Cortex of kidney (tissue), 1 donor: ENCODE measurements around the gene SETD7.

Experiments
- DNase-seq: peaks from one replicate; lab custom pipeline; 2025; lab: John Stamatoyannopoulos, UW

Gene SETD7

GRCh38 chr4:139556071-139556723 is at the start of gene SETD7:
Gene SETD7, minus strand, starts transcription at chr4:139556219. Its CDS starts 82 bp downstream, at chr4:139556137.
- no peak for DNase-seq

- DNase-seq: no peak
Observed at GRCh38 chr4:139605516-139605915, 49.5 kb upstream of the SETD7 start.

GRCh38 chr4:139603576-139604410 is 47.8 kb upstream of the SETD7 start:
- DNase-seq: no peak

GRCh38 chr4:139602776-139603360 is 46.8 kb upstream of the SETD7 start:
- DNase-seq: no peak

DNA sequence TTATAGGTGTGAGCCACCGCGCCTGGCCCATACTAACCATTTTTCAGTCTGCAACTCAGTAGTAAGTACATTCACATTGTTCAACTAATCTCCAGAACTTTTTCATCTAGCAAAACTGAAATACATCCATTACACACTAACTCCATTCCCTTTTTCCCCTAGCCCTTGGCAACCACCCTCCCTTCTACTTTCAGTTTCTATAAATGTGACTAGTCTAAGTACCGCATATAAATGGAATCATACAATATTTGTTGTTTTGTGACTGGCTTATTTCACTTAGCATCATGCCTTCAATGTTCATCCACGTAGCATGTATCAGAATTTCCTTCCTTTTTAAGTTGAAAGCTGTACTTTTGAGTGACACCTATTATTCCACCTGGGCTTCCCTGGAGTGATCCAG is 44.6 kb upstream of the SETD7 start:
- DNase-seq: no peak

DNA sequence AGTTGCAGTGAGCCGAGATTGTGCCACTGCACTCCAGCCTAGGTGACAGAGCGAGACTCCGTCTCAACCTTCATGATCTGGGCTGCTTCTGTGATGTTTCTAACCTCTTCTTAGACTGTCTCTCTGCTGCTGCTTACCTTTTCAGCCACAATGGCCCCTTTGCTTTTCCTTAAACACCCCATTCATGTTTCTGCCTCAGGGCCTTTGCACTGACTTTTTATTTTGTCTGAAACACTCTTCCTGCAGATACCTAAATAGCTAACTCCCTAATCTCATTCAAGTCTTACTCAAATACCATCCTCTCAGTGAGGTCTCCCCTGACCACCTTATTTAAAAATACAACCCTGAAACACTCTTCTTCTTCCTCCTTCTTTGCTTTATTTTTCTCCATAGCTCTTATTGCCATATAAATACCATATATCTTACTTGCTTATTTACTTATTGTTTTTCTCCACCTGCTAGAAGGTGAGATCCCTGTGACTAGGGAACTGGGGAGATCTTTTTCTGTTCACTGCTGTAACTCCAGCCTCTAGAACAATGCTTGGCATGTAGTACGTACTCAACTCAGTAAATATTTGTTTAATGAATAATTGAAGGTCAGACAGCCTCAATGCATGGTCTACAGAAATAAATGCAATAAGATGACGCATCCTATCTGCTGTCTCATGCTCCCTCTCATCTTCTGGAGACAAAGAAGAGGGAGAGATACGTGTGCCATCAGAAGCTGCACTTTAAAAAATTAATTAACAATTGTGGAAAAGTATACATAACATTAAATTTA is 43.8 kb upstream of the SETD7 start:
- no peak for DNase-seq

DNA sequence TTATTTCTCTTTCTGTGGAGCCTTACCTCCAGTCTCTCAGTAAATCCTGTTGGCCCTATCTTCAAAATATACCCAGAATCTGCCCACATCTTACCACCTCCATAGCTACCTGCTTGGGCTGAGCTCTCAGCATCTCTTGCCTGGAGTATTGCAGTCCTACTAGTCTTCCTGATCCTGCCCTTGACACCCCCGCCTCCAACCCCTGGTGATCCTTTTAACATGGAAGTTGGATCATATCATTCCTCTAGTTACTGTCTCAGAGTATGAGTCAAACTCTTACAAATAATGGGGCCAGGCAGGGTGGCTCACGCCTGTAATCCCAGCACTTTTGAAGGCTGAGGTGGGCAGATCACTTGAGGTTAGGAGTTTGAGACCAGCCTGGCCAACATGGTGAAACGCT is 43.1 kb upstream of the SETD7 start:
- DNase-seq: no peak

DNA sequence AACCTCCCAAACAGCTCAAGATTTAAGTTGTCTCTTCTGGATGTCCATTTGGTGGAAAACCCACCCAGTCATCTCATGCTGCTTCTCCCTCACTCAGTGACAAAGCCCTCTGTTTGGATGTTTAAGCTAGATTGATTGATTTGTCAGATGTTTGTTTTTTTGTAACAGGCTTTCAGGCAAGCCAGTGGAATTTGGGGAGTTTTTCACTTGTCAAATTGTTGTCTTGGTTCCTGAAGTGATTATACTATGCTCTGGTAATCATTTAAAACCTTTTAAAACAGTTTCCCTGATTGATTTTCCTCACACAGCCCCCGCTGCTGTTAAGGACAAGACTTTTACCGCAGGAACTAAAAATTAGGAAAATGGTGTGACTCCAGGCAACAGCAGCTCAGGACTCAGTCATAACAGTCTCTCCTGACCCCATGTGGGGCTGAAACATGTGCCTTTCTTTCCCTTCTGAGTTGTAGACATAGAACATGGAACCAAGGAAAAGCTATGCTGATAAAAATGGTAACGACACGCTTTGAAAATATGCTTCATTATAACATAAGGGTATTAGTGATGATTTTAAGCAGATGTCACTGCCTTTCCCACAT is 40.8 kb upstream of the SETD7 start:
- no peak for DNase-seq

DNA sequence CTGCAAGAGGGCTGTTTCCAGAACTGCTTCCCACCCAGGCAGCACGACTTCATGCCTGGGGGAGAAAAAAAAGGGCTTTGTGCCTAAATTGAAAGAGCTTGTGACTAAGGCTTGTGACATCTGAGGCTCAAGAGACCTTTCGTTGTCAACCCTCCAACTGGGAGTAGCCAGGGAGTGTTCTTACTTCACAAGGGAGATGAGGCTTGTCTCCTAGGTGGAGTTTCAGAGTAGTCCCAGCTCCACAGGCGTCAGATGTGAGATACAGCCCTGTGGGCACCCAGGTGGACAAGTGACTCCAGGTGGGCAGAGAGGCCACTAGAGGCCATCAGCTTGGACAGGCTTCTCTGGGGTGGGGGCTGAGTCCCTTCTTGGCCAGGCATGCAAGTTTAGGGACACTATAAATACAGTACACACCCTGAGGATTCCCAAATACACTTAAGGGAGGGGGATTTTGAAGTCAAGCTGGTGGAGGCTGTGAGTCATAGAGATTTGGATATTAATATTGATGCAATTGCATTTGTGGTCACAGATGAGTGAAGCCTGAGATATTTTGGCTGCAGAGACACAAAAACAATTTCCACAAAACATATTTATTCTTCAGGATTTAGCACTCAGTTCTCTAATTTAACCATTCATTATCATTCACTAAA is 40.1 kb upstream of the SETD7 start:
- no peak for DNase-seq

GRCh38 chr4:139594591-139595185 is 38.7 kb upstream of the SETD7 start:
- DNase-seq: no peak

GRCh38 chr4:139593091-139593564 is 37.1 kb upstream of the SETD7 start:
- no peak for DNase-seq

- no peak for DNase-seq
Observed at GRCh38 chr4:139589336-139590018, 33.5 kb upstream of the SETD7 start.

DNA sequence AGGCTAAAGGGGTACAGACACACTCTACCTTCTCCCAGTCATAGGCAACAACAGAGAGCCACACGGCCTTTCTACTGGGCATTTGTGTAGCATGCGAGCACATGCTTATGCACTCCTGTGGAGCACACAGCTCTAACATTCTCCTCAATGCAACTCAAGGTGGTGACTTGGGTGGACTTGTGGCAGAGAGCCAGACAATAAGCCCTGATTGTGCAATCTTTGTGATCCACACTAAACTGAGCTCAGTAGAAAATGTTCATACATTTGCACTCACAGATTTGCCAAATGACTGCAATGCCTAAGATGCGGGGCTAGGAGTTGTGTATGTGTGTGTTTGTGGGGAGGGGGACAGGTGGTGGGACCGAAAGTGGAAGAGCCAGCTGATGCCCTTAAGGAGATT is 31.4 kb upstream of the SETD7 start:
- no peak for DNase-seq

- DNase-seq: no peak
Observed at GRCh38 chr4:139585473-139585872, 29.5 kb upstream of the SETD7 start.

- no peak for DNase-seq
Observed at GRCh38 chr4:139584784-139585183, 28.8 kb upstream of the SETD7 start.

- DNase-seq: no peak
Observed at GRCh38 chr4:139584013-139584412, 28.0 kb upstream of the SETD7 start.

GRCh38 chr4:139582044-139582443 is 26.0 kb upstream of the SETD7 start:
- DNase-seq: no peak

DNA sequence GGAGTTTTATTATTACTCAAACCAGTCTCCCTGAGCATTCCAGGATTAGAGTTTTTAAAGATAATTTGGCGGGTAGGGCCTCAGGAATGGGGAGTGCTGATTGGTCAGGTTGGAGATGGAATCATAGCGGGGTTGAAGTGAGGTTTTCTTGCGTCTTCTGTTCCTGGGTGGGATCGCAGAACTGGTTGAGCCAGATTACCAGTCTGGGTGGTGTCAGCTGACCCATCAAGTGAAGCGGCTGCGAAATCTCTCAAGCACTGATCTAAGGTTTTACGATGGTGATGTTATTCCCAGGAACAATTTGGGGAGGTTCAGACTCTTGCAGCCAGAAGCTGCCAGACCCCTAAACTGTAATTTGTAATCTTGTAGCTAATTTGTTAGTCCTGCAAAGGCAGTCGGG is 25.1 kb upstream of the SETD7 start:
- no peak for DNase-seq

GRCh38 chr4:139576219-139576618 is 20.2 kb upstream of the SETD7 start:
- no peak for DNase-seq

DNA sequence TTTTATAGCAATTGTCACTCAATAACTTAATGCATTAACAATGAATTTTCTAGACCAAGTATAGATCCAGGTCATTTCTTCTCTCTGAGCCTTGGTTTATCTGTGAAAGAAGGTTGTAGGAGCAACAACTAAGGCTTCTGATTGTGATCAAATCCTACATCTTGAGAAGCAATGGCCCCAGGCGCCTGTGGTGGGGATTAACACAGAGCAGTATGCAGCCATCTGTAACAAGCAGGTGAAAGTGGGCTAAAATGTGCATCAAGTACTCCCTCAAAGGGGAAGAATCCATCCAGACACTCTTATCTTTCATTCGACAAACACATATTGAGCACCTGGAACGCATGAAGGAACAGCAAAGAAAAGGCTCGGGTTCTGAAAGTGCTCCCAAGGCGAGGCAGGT is 19.1 kb upstream of the SETD7 start:
- DNase-seq: no peak
